ENCODE results near the gene SUMO2.

GRCh38 chr17:75163074-75163473 lies 19.7 kb downstream of the SUMO2 start:
- TF ChIP-seq POLR2A (IDR thresholded peaks at IDR 0.05; ENCODE audit: low read depth, low read length) = no peak
- TF ChIP-seq CTCF (conservative IDR thresholded peaks at IDR 0.05; ENCODE audit: low read depth, low read length) = no peak
- no peak for TF ChIP-seq CEBPB (IDR thresholded peaks at IDR 0.05; ENCODE audit: low read depth, low read length)
- no peak for TF ChIP-seq ELK1 (IDR thresholded peaks at IDR 0.05; ENCODE audit: borderline replicate concordance, low read depth, low read length)
- no peak for TF ChIP-seq NFE2L2 (IDR thresholded peaks at IDR 0.05; ENCODE audit: low read depth, low read length)
- no peak for TF ChIP-seq BHLHE40 (IDR thresholded peaks at IDR 0.05; ENCODE audit: low read depth, low read length)
- TF ChIP-seq RAD21 (IDR thresholded peaks at IDR 0.05; ENCODE audit: low read length) = no peak
- no peak for TF ChIP-seq MAZ (IDR thresholded peaks at IDR 0.05; ENCODE audit: borderline replicate concordance, low read depth, low read length)
- TF ChIP-seq USF2 (IDR thresholded peaks at IDR 0.05; ENCODE audit: low read depth, low read length) = no peak
- TF ChIP-seq FOS (IDR thresholded peaks at IDR 0.05; ENCODE audit: low read depth, low read length) = no peak
- no peak for TF ChIP-seq SMC3 (IDR thresholded peaks at IDR 0.05; ENCODE audit: low read depth, low read length)
- TF ChIP-seq RFX5 (IDR thresholded peaks at IDR 0.05; ENCODE audit: low read depth, low read length) = no peak
- no peak for TF ChIP-seq CHD1 (IDR thresholded peaks at IDR 0.05; ENCODE audit: low read depth, low read length)

Data from IMR-90 (cell line).